CD1c-positive myeloid dendritic cell (primary cell): ENCODE data around the gene SLC38A5.
"Not testable (repeated sequence)": the region's sequence is repeated elsewhere in the genome, so short reads cannot be mapped to it uniquely, and the experiment has no call there.

Experiments used
- DNase-seq: peaks from one replicate; pipeline ENCODE4 v3.0.0-alpha.2; 2016; ENCODE audit errors: extremely low spot score

The SLC38A5 gene

DNA sequence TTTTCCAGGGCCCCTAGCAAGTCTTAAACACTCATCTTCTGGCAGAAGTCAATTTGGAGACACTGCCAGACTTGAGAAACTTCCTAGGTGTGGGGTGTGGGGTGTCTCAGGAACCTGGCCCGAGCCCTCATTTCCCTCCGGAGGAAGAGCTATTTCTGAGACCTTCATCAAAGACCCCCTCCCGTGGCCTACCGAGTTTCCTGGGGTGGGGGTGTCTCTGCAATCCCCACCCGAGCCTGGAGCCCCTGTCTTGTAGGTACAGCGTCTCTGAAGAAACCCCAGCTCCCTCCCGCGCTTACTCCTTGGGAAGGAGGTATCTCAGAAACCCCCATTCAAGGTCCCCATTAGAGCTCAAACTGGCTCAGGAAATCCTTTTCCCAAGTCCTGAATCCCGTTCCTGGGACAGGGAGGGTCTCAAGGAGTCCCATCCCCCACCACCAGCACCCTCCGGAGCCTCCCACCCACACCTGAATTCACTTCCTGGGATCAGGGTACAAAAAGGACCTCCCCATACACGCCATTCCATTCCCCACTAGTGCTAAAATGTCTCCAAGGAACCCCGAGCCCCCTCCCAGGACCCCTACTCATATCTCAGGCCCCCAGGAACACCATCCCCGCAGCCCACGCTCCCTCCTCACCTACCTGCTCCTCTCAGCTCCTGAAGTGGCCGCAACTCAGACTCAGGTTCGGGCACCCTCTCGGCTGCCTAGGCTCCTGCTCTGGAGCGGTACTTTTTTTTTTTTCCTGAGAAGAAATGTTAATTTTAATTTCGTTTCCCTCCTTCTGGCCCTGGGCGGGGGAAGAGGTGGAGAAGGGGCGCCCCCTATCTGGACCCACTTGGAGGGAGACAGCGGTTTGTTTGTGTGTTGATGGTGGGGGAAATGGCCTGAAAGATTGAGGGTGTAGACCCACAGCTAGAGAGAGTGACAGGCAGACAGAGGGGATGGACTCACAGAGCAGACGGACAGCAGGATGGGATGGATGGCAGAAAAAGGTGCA, 1.1 kb downstream of the SLC38A5 start:
- peak; percentile 1 for DNase-seq

DNA sequence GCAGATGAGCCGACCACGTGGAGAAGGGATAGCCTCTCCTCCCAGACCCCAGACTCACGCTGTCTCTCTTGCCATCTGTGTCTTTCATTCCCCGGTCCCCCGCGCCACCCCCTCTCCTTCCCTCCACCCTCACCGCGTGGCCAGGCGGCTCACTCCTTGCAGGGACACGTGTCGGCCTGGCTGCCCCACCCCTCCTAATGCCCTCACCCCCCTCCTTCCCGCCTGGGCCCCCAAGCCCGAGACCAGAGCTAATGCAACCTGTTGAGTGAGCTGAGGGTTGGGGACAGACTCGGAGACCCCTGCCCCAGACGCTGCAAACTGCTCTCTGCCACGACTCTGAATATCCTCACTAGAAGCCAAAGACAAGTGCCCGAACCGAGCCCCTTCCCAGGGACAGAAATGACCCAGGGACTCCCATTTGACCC, 1.8 kb downstream of the SLC38A5 start:
- peak; percentile 2 for DNase-seq

DNA sequence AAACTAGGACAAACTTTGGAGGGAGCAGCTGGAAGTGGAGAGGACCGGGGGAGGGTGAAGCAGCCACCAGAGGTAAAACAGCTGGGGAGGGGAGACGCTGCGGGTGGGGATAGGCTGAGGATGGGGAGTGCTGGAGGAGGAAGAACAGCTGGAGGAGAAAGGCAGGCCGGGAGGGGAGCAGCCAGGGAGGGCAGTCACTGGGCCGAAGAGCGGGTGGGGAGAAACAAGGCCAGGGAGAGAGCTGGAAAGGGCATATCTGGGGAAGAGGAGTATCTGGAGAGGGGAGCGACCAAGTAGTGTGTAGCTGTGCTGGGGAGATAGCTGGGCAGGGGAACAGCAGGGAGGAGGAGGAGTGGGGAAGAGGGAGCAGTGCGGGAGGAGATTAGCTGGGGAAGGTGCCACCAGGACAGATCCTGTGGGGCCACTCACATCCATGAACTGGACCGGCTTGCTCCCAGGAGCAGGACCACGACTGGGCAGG, 2.7 kb downstream of the SLC38A5 start:
- DNase-seq, result no peak

GRCh38 chrX:48466696-48467095, 3.4 kb downstream of the SLC38A5 start:
- no peak for DNase-seq

- no peak for DNase-seq
Measured at GRCh38 chrX:48465336-48465933, 4.6 kb downstream of the SLC38A5 start.

GRCh38 chrX:48461830-48462229, 8.2 kb downstream of the SLC38A5 start:
- DNase-seq, result no peak

GRCh38 chrX:48460606-48461005, 9.5 kb downstream of the SLC38A5 start:
- DNase-seq, result no peak

GRCh38 chrX:48460031-48460430, 10.0 kb downstream of the SLC38A5 start:
- no peak for DNase-seq

GRCh38 chrX:48459483-48459882, 10.6 kb downstream of the SLC38A5 start:
- no peak for DNase-seq

DNA sequence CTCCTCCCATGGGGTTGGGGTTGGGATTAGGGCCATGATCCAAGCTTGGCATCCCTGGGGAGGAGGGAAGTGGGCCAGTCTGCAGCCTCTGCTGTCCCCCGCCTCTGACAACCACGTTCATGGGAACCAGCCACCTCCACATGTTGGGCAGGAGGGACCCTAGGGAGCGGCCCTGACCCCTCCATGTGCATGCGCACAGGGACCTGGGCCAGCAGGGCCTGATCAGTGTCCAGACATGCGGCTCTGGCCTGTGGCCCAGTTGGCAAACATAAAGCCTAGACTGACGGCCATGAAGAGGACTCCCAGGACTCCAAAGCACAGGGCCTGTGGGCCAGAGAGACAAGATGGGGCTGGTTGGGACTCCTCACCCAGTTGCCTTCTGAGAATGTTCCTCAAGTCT, 11.3 kb downstream of the SLC38A5 start:
- no peak for DNase-seq

GRCh38 chrX:48456628-48457331, 13.3 kb downstream of the SLC38A5 start:
- DNase-seq, result no peak

GRCh38 chrX:48451708-48452107, 18.4 kb downstream of the SLC38A5 start:
- DNase-seq, result no peak

GRCh38 chrX:48450076-48450475, 20.0 kb downstream of the SLC38A5 start:
- DNase-seq, result no peak

DNA sequence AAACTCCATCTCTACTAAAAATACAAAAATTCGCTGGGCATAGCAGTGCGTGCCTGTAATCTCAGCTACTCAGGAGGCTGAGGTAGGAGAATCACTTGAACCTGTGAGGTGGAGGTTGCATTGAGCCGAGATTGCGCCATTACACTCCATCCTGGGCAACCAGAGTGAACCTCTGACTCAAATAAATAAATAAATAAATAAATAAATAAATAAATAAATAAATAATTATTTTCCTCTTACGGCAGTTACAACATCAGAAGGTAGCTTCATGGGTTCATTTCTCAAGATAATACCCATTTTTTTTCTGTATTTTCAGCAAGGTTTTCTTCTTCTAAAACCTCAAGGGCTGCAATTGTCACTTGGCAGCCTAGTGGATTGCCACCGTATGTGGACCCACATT, 22.9 kb downstream of the SLC38A5 start:
- not testable (repeated sequence) for DNase-seq

DNA sequence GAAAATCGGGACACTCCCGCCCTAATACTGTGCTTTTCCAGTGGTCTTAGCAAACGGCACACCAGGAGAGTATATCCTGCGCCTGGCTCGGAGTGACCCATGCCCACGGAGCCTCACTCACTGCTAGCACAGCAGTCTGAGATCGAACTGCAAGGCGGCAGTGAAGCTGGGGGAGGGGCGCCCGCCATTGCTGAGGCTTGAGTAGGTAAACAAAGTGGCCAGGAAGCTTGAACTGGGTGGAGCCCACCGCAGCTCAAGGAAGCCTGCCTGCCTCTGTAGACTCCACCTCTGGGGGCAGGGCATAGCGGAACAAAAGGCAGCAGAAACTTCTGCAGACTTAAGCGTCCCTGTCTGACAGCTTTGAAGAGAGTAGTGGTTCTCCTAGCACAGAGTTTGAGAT, 36.3 kb downstream of the SLC38A5 start:
- not testable (repeated sequence) for DNase-seq

GRCh38 chrX:48430166-48430565, 39.9 kb downstream of the SLC38A5 start:
- DNase-seq, result not testable (repeated sequence)

GRCh38 chrX:48429606-48430005, 40.5 kb downstream of the SLC38A5 start:
- DNase-seq, result not testable (repeated sequence)

- not testable (repeated sequence) for DNase-seq
Measured at GRCh38 chrX:48427027-48427716, 42.9 kb downstream of the SLC38A5 start.

DNA sequence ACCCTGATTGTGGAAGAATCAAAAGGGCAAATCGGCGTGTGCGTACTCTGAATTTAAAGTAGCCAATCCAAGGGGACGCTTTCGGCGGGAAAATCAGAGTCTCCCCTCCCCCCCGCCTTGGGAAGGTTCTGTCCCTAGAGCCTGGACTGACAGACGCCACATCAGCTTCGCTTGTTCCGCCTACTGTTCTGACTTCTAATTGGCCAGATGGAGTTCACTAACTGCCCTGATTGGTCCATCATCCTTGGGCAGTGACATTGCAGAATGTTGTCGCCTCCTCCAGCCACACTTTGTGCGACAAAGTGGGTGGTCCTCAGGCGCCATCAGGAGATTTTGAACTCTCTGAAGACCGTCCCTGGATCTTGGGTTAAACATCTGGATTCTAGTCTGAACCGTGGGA, 58.2 kb downstream of the SLC38A5 start, which contains the start of gene SSX4B:
Gene SSX4B, minus strand, starts transcription at position 101 of the 400 bp plus-strand sequence. CDS start 588 bp downstream, outside the sequence.
- not testable (repeated sequence) for DNase-seq
